Measurements from ENCODE around the gene KRTAP10-6.
"Not testable (repeated sequence)": the region's sequence is repeated elsewhere in the genome, so short reads cannot be mapped to it uniquely, and the experiment has no call there.

Gene KRTAP10-6, protein sequence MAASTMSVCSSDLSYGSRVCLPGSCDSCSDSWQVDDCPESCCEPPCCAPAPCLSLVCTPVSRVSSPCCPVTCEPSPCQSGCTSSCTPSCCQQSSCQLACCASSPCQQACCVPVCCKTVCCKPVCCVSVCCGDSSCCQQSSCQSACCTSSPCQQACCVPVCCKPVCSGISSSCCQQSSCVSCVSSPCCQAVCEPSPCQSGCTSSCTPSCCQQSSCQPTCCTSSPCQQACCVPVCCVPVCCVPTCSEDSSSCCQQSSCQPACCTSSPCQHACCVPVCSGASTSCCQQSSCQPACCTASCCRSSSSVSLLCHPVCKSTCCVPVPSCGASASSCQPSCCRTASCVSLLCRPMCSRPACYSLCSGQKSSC

DNA sequence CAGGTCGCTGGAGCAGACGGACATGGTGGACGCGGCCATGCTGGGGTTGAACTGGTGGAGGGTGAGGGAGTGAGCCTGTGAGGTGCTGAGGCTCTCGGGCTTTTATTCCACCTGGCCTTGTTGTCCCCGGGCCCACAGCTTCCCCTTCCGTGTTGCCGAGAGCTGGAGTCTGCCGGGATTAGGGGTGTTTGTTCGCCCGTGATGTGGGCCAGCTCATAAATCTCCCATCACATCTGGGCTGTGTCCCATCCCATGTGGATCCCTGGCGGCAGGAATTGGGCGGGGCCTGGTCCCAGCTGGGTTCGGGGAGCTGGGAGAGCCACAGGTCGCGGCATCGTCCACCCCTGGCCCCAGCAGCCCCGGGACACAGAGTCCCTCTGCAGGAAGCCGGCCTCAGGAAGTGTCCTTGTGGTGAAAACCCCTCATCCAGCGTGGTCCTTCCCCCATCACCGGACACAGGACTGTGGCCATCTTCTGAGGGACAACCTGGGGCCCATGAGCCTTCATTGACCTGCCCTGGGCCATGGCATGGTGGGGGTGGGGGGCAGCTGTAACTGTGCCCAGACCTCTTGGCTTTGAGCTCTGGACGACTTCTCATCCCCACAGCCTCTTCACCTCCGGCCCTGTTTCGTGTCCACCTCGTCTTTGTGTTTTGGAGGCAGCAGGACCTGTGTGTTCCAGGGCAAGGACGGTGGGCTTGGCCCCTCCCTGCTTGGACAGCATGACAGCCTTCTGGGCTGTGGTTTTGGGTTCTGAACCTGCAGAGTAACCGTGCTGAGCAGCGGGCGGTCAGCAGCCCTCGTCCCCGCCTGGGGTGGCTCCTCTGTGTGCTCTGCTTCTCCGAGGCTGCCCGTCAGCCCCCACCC is at the start of gene KRTAP10-6:
TSS of gene KRTAP10-6 (minus strand) at position 60 of the 866 bp plus-strand sequence. CDS start at position 39, 21 bp downstream.
- no peak for DNase-seq

DNA sequence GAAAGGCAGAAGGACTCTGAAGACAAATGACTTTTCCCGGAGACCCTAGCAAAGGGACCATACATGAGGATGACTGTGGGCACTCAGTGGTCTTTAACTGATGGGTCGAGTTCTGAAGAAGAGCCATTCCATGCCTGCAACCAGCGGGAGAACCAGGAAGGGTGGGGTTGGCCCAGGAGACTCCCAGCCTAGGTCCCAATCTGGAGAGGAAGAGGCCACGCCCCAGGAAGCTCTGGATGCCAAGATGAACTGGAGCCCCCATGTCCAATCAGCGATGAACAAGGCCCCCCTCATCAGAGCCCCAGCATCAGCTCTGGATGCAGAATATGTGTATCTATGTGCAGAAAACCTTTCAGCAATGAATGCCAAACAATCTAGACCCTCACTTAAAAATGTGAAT is 48.5 kb upstream of the KRTAP10-6 start:
- DNase-seq: no peak

GRCh38 chr21:44639331-44639655 is 47.0 kb upstream of the KRTAP10-6 start:
- DNase-seq: no peak

DNA sequence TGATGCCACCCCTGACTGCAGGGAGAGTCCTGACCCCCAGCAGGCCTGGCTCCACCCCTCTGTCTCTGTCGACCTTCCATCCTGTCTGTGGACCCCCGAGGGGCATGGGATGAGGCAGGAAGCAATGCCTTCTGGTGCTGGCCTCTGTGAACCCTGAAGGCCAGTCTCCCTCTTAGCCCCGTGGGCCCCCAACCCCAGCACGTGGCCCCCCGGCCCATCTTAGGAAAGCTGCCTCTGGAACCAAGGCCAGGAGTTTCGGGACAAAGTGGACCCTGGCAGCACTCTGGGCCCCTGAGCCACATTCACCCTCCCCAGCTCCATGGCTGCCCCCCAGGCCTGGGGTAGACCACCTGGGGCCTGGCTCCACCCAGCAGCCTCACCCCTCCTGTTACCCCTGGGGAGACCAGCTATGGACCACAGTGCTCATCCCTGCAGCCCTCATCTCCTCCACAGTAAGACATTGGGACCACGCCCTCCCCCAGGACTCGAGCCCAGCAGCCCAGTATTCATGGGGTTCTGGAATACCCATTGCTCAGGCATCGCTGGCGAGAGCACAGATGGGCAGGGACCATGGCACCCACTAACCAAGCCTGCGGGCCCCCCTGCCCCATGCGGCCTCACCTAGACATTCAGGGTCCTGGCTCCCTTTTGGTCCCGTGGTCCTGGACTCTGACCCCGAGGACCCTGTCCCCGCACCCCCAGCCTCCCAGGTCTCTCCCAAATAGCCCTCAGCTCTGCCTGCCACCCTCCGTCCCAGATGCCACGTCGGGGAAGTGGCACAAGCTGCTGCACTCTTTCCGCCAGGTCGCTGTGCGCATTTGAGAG is 46.4 kb upstream of the KRTAP10-6 start:
- not testable (repeated sequence) for DNase-seq

DNA sequence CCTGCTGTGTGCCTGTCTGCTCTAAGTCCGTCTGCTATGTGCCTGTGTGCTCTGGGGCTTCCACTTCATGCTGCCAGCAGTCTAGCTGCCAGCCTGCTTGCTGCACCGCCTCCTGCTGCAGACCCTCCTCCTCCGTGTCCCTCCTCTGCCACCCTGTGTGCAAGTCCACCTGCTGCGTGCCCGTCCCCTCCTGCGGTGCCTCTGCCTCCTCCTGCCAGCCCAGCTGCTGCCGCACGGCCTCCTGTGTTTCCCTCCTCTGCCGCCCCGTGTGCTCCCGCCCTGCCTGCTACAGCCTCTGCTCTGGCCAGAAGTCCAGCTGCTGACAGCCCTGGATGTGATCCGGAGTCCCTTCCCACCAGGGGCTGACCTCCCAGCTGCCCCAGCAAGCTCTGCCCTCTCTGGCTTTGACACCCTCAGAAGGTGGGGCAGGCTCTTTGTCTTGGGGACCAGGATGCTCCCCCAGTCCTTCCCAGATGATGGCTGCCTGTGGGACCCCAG is 45.6 kb upstream of the KRTAP10-6 start:
- peak; percentile 18 for DNase-seq

GRCh38 chr21:44637018-44637850 is 44.9 kb upstream of the KRTAP10-6 start, which contains the start of gene KRTAP10-10:
Gene KRTAP10-10 (plus strand): TSS chr21:44637356. CDS start chr21:44637418, 62 bp downstream.
- peak; percentile 80 for DNase-seq

DNA sequence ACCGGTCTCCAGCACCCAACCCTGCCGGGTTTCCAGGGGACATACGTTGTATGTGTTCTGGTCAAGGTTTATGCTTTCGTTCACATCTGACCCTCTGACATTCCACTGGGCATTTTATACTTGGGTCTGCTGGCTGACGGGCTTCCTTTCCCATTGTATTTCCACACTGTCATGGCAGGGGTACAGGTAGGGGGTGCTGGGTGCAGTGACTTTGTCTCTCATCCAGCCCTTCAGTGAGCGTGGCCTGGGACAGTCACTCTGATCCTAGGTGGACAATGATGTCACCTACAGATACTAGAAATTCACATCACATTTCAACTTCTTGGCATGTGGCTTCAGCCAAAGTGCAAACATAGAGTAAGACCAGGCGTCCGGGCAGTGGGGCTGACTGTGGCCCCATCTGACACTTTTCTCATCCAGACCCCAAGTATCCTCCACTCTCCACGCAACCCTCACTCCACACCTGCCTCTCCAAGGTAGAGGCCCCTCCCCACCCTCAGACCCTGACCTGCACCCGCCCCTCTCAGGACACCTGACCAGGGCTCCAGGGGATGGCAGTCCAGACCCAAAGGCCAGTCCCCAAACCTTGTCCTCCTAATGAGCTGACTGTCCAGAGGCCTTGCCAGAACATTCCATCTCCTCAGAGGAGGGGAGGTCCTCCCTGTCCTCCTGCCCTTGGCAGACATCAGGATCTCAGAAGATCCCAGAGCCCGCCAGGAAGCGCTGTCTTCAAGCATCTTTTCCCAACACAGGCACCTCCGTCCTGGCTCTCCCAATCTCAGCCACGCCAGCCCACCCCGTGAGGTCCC is 44.1 kb upstream of the KRTAP10-6 start:
- no peak for DNase-seq

DNA sequence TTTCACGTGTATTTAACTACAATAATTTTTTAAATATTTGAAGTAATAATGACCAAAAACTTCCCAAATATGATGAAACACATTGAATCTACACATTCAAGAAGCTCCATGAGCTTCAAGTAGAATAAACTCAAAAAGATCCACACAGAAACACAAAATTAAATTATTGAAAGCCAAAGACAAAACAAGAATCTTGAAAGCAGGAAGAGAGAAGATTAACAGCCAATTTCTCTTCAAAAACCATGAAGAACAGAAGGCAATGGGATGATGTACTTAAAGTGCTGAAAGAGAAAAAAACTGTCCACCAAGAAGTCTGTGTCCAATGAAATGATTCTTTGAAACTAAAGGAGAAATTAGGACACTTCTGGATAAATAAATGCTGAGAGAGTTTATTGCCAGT is 39.8 kb upstream of the KRTAP10-6 start:
- DNase-seq: no peak

DNA sequence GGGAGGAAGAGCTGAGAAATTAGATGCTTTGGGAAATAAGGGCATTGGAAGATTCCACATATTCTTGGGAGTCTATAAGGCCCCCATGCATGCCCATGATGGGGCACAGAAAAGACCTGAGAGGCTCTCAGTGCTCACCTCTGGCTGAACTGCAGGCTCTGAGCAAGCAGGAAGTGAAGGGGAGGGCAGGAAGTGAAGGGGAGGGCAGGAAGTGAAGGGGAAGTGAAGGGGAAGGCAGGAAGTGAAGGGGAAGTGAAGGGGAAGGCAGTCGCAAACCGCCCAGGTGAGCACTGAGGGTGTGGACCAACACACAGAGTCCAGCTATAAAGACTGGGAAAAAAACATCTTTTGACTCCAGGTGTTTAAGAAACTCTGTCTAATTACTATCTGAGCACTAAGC is 38.1 kb upstream of the KRTAP10-6 start:
- no peak for DNase-seq

DNA sequence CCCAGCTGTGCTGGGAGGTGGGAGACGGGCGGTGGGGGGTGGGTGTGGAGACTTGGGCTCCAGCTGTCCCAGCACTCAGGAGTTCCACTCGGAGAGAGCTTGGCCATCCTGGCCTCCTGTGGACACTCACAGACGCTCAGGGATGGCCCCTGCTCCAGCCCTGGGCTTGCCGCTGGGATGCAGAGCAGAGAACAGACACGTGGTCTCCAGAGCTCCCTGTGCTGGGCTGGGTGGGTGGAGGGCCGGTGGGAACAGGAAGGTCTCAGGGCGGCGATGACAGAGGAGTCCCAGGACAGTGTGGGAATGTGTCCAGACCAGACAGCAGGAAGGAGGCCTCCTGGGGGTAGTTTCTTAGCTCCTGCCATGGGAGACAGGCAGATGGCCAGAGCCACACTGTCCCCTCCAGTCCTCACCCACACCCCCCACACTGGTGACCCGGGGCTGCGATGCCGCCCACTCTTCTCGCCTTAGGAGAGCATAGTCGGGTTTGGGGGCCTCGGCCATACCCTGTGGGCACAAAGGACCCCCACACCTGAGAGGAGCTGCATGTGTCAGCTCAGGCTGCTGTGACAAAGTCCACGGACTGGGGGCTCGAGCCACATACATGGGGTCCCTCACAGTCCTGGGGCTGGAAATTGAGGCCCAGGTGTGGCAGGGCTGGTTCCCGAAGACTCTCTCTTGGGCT is 36.5 kb upstream of the KRTAP10-6 start:
- peak; percentile 18 for DNase-seq

- DNase-seq: peak; percentile 14
Observed at GRCh38 chr21:44627831-44628233, 35.5 kb upstream of the KRTAP10-6 start.

DNA sequence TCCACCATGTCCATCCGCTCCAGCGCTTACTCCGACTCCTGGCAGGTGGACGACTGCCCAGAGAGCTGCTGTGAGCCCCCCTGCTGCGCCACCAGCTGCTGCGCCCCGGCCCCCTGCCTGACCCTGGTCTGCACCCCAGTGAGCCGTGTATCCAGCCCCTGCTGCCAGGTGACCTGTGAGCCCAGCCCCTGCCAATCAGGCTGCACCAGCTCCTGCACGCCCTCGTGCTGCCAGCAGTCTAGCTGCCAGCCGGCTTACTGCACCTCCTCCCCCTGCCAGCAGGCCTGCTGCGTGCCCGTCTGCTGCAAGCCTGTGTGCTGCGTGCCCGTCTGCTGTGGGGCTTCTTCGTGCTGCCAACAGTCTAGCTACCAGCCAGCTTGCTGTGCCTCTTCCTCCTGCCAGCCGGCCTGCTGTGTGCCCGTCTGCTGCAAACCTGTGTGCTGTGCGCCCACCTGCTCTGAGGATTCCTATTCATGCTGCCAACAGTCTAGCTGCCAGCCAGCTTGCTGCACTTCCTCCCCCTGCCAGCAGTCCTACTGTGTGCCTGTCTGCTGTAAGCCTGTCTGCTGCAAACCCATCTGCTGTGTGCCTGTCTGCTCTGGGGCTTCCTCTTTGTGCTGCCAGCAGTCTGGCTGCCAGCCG is 35.0 kb upstream of the KRTAP10-6 start:
- not testable (repeated sequence) for DNase-seq

DNA sequence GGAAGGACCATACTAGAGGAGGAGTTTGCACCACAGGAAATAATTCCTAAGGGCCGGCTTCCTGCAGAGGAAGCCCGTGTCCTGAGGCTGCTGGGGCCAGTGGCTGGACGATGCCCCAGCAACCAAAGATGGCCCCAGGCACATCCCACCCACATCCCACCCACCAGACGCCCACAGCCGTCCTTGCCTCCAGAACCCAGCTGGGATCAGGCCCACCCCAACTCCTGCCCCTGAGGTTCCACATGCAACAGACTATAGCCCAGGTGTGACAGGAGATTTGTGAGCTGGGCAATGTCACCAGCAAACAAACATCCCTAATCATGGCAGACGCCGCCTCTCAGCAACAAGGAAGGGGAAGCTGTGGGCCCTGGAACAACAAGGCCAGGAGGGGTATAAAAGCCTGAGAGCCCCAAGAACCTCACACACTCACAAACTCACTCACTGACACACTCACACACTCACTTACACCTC is 34.4 kb upstream of the KRTAP10-6 start, which contains the start of gene KRTAP10-9:
TSS of gene KRTAP10-9 (plus strand) at position 421 of the 471 bp plus-strand sequence. CDS start 79 bp downstream, outside the sequence.
- DNase-seq: no peak

DNA sequence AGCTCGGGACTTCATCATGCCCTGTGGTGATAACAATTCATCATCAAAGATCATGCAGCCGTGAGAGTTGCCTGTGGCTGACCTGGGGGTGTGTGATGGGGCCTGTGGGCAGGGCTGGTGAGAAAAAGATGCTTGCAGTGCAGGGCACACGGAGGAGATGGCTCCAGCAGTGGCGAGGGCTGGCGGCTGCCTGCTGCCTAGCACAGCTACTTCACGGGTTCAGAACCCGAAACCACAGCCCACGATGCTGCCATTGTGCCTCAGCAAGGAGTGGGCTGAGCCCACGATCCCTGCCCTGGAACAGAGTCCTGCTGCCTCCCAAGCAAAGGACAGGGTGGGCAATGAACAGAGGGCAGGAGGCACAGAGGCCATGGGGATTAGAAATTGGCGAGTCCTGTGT is 34.0 kb upstream of the KRTAP10-6 start:
- no peak for DNase-seq

- DNase-seq: no peak
Observed at GRCh38 chr21:44625756-44626155, 33.5 kb upstream of the KRTAP10-6 start.

GRCh38 chr21:44623575-44623974 is 31.3 kb upstream of the KRTAP10-6 start:
- no peak for DNase-seq

GRCh38 chr21:44619886-44620285 is 27.6 kb upstream of the KRTAP10-6 start:
- no peak for DNase-seq

DNA sequence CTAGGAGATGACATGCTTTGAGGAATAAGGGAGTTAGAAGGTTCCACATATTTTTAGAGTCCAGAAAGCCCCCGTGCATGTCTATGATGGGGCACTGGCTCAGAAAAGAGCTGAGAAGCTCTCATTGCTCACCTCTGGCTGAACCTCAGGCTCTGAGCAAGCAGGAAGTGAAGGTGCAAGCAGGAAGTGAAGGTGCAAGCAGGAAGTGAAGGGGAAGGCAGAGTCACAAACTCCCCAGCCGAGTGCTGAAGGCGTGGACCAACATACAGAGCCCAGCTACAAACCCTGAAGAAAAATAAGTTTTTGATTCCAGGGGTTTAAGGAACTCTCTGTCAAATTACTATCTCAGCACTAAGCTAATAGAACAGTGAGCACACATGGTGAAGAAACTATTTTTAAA is 26.6 kb upstream of the KRTAP10-6 start:
- no peak for DNase-seq

GRCh38 chr21:44618504-44618903 is 26.2 kb upstream of the KRTAP10-6 start:
- no peak for DNase-seq

All from eye (tissue), 1 donor.